ENCODE results near the gene CFAP45. TPM values are rescaled to one million over a fixed set of nuclear protein-coding genes. Genes with fewer than 3 reads are reported as not detected.

The CFAP45 gene
- total and polyA plus RNA-seq, 2 of the 8 experiments (the other 6 are each of a cell fraction or from before 2014, with no cell fraction given) = 0.05 TPM; not detected in 1

DNA sequence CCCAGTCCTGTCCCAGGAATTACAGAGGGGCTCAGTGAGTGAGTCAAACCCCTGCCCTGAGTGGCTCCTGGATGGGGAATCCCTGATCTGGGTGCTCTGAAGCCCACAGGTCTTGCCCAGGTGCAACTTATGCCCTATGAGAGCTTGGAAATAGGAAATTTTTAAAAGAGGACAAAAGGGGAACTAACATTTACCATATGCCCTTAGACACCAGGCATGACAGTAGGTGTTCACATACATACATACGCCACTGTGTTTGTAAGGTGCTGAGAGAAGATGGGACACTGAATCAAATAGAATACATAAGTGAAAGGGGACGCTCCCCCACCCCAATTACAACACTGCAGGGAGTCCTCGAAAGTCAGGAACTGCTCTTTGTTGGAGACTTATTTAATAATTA lies 1.4 kb downstream of the CFAP45 start (continued):
- TF ChIP-seq, protein P1, sequence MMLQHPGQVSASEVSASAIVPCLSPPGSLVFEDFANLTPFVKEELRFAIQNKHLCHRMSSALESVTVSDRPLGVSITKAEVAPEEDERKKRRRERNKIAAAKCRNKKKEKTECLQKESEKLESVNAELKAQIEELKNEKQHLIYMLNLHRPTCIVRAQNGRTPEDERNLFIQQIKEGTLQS (IDR thresholded peaks at IDR 0.05; ENCODE audit: insufficient read depth, low read depth, low read length) = no peak
- no peak for TF ChIP-seq ASH2L (IDR thresholded peaks at IDR 0.05; ENCODE audit: low read length)
- no peak for TF ChIP-seq RAD21 (IDR thresholded peaks at IDR 0.05 in 1 of 2, conservative IDR thresholded peaks at IDR 0.05 in 1 of 2; ENCODE audit: low read depth in 2 of 2, low read length in 2 of 2)
- TF ChIP-seq SIN3A (conservative IDR thresholded peaks at IDR 0.05 in 1 of 2, IDR thresholded peaks at IDR 0.05 in 1 of 2; ENCODE audit: low read depth in 1 of 2, low read length in 2 of 2) = no peak

Measured in H1 (cell line).